K562 (cell line): ENCODE data around the gene SLC27A4.

Experiments
- ERF ChIP-seq: fragments of 450-650 bp; formaldehyde crosslinking; IDR thresholded peaks from 2 replicates; pipeline ENCODE4 v1.4.0; 2020; ENCODE audit warnings: mild to moderate bottlenecking, mixed read lengths
- FOS ChIP-seq: IDR thresholded peaks from 3 replicates; pipeline ENCODE4 v1.6.1; 2011; ENCODE audit not compliant: insufficient read length; ENCODE audit errors: extremely low read depth
- PHF8 ChIP-seq: fragments of 200-600 bp; sonication (generic); IDR thresholded peaks from 2 replicates; pipeline ENCODE4 v1.6.1; 2012; ENCODE audit warnings: mixed run types, mild to moderate bottlenecking, inconsistent platforms, low read length, moderate library complexity, borderline replicate concordance
- RFX1 ChIP-seq: fragments of 450-650 bp; IDR thresholded peaks from 2 replicates; pipeline ENCODE4 v1.6.1; 2016; ENCODE audit warnings: mild to moderate bottlenecking, moderate library complexity
- SPI1 ChIP-seq: IDR thresholded peaks from 2 replicates; pipeline ENCODE4 v1.6.1; 2011; ENCODE audit warnings: low read depth, low read length, control low read depth, borderline replicate concordance
- ZNF24 ChIP-seq: fragments of 450-650 bp; IDR thresholded peaks from 2 replicates; pipeline ENCODE4 v1.6.1; 2016
- ZNF318 ChIP-seq, 2 experiments: fragments of 450-650 bp; IDR thresholded peaks; 2 replicates each; pipeline ENCODE4 v1.6.1; 2016; ENCODE audit warnings: mild to moderate bottlenecking in 2 of 2, borderline replicate concordance in 1 of 2, low read depth in 1 of 2, moderate library complexity in 1 of 2
- TF ChIP-seq, protein P1 (sequence below): sonication (generic); formaldehyde crosslinking; IDR thresholded peaks from 2 replicates; pipeline ENCODE4 v1.8.1; 2022; ENCODE audit warnings: missing genetic modification reagents

DNA sequence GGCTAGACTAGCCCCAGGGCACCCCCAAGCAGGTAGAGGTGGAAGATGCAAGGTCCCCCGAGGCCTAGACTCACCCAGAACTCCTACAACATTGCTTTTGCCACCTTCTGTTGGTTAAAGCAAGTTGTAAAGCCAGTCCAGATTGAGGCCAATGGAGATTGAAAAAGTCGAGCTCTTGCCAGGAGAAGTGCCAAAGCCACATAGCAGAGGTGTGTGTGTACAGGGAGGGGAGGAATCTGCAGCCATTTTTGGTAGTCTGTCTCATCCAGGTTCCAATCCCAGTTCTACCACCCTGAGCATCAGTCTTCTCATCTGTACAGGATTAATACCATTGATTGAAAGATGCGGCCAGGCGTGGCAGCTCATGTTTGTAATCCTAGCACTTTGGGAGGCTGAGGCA lies 18.5 kb downstream of the SLC27A4 start:
- TF ChIP-seq ZNF318 (IDR thresholded peaks at IDR 0.05; ENCODE audit: borderline replicate concordance in 1 of 2, low read depth in 1 of 2): no peak
- no peak for TF ChIP-seq ERF
- TF ChIP-seq FOS: no peak
- TF ChIP-seq RFX1: no peak
- TF ChIP-seq ZNF24: no peak
- TF ChIP-seq SPI1: no peak
- no peak for TF ChIP-seq PHF8
- TF ChIP-seq, protein P1, sequence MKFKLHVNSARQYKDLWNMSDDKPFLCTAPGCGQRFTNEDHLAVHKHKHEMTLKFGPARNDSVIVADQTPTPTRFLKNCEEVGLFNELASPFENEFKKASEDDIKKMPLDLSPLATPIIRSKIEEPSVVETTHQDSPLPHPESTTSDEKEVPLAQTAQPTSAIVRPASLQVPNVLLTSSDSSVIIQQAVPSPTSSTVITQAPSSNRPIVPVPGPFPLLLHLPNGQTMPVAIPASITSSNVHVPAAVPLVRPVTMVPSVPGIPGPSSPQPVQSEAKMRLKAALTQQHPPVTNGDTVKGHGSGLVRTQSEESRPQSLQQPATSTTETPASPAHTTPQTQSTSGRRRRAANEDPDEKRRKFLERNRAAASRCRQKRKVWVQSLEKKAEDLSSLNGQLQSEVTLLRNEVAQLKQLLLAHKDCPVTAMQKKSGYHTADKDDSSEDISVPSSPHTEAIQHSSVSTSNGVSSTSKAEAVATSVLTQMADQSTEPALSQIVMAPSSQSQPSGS: no peak
